ENCODE results near the gene WWOX. TPM values are rescaled to one million over a fixed set of nuclear protein-coding genes. Genes with fewer than 3 reads are reported as not detected.
"Not testable (repeated sequence)": the region's sequence is repeated elsewhere in the genome, so short reads cannot be mapped to it uniquely, and the experiment has no call there.

The WWOX gene
- total RNA-seq, 2 experiments from 2014 or later = 16.6 to 19.0 TPM

GRCh38 chr16:79245700-79246099 lies 1146.2 kb downstream of the WWOX start:
- H3K36me3 Mint-ChIP-seq (ENCODE audit: low read depth) = peaks cover 15% of the 10 kb centered on the region
- H3K27me3 Mint-ChIP-seq, H3K4me1 Mint-ChIP-seq, DNase-seq, H3K27ac Mint-ChIP-seq, H3K4me3 Mint-ChIP-seq, POLR2A ChIA-PET, CTCF ChIA-PET: not testable (repeated sequence)
- H3K9me3 Mint-ChIP-seq = peaks cover 13% of the 10 kb centered on the region

GRCh38 chr16:79247386-79247785 lies 1147.9 kb downstream of the WWOX start:
- CTCF ChIA-PET = no interaction called here
- H3K36me3 Mint-ChIP-seq (ENCODE audit: low read depth) = peaks cover 6% of the 10 kb centered on the region
- no peak overlapping the region for H3K27ac Mint-ChIP-seq
- no peak overlapping the region for H3K4me3 Mint-ChIP-seq
- H3K4me1 Mint-ChIP-seq = no peaks in the 10 kb centered on the region
- H3K9me3 Mint-ChIP-seq = peaks cover 7% of the 10 kb centered on the region
- no peak for DNase-seq
- POLR2A ChIA-PET = no interaction called here
- H3K27me3 Mint-ChIP-seq = peaks cover 3% of the 10 kb centered on the region

- H3K4me3 Mint-ChIP-seq = no peak overlapping the region
- H3K36me3 Mint-ChIP-seq (ENCODE audit: low read depth) = no peaks in the 10 kb centered on the region
- ChIA-PET POLR2A (no interaction called here), CTCF (no interaction called here)
- no peaks in the 10 kb centered on the region for H3K4me1 Mint-ChIP-seq
- H3K27ac Mint-ChIP-seq = no peak overlapping the region
- peaks cover 7% of the 10 kb centered on the region for H3K9me3 Mint-ChIP-seq
- peaks cover 3% of the 10 kb centered on the region for H3K27me3 Mint-ChIP-seq
- DNase-seq = no peak
Observed at GRCh38 chr16:79248351-79248750, 1148.9 kb downstream of the WWOX start.

- DNase-seq = no peak
- Mint-ChIP-seq H3K4me1 (no peaks in the 10 kb centered on the region), H3K27ac (no peak overlapping the region), H3K27me3 (peaks cover 3% of the 10 kb centered on the region), H3K36me3 (ENCODE audit: low read depth) (no peaks in the 10 kb centered on the region), H3K4me3 (no peak overlapping the region), H3K9me3 (peaks cover 4% of the 10 kb centered on the region)
- ChIA-PET CTCF (no interaction called here), POLR2A (no interaction called here)
Observed at GRCh38 chr16:79250502-79251098, 1151.1 kb downstream of the WWOX start.

- DNase-seq = no peak
- Mint-ChIP-seq H3K27me3 (peaks cover 2% of the 10 kb centered on the region), H3K4me1 (peaks cover 10% of the 10 kb centered on the region), H3K27ac (no peak overlapping the region), H3K4me3 (no peak overlapping the region), H3K9me3 (no peaks in the 10 kb centered on the region), H3K36me3 (ENCODE audit: low read depth) (no peaks in the 10 kb centered on the region)
- ChIA-PET CTCF (no interaction called here), POLR2A (no interaction called here)
Observed at GRCh38 chr16:79253100-79253631, 1153.7 kb downstream of the WWOX start.

GRCh38 chr16:79257953-79258490 lies 1158.6 kb downstream of the WWOX start:
- POLR2A ChIA-PET = interaction anchor here (0.7 to 0.9 kb wide), 2 partner anchors 10 to 21 kb away, joined by 3 to 5 read pairs; no protein-coding TSS in a partner anchor
- Mint-ChIP-seq H3K4me1 (peaks cover 33% of the 10 kb centered on the region), H3K27ac (no peak overlapping the region), H3K27me3 (no peaks in the 10 kb centered on the region), H3K36me3 (ENCODE audit: low read depth) (no peaks in the 10 kb centered on the region), H3K4me3 (no peak overlapping the region), H3K9me3 (no peaks in the 10 kb centered on the region)
- CTCF ChIA-PET = no interaction called here
- DNase-seq = peak; percentile 31

- H3K36me3 Mint-ChIP-seq (ENCODE audit: low read depth); H3K27me3 Mint-ChIP-seq; H3K4me3 Mint-ChIP-seq; H3K9me3 Mint-ChIP-seq; H3K27ac Mint-ChIP-seq; DNase-seq: not testable (repeated sequence)
- POLR2A ChIA-PET = interaction anchor here (0.7 to 1.5 kb wide), 5 partner anchors 9 to 340 kb away, joined by 3 to 4 read pairs (median 3); no protein-coding TSS in a partner anchor
- CTCF ChIA-PET = interaction anchor here (0.6 to 1.4 kb wide), 7 partner anchors 8 to 361 kb away, joined by 3 to 7 read pairs (median 3); no protein-coding TSS in a partner anchor
- H3K4me1 Mint-ChIP-seq = peaks cover 61% of the 10 kb centered on the region
Observed at GRCh38 chr16:79260890-79261289, 1161.4 kb downstream of the WWOX start.

- Mint-ChIP-seq H3K27me3 (no peaks in the 10 kb centered on the region), H3K36me3 (ENCODE audit: low read depth) (peaks cover 3% of the 10 kb centered on the region), H3K4me1 (peaks cover 65% of the 10 kb centered on the region), H3K27ac (no peak overlapping the region), H3K4me3 (no peak overlapping the region), H3K9me3 (peaks cover under 1% of the 10 kb centered on the region)
- peak; percentile 63 for DNase-seq
- ChIA-PET POLR2A (interaction anchor here (0.7 to 1.5 kb wide), 6 partner anchors 8 to 340 kb away, joined by 3 to 4 read pairs (median 3); no protein-coding TSS in a partner anchor), CTCF (interaction anchor here (0.9 to 1.4 kb wide), 5 partner anchors 7 to 215 kb away, joined by 3 to 7 read pairs (median 3); no protein-coding TSS in a partner anchor)
Observed at GRCh38 chr16:79261481-79261940, 1162.1 kb downstream of the WWOX start.

- H3K36me3 Mint-ChIP-seq (ENCODE audit: low read depth) = peaks cover 4% of the 10 kb centered on the region
- POLR2A ChIA-PET = interaction anchor here (0.9 to 1.5 kb wide), 5 partner anchors 18 to 339 kb away, joined by 3 to 4 read pairs (median 3); no protein-coding TSS in a partner anchor
- H3K9me3 Mint-ChIP-seq = peaks cover 3% of the 10 kb centered on the region
- no peak for DNase-seq
- H3K27ac Mint-ChIP-seq = no peak overlapping the region
- no peak overlapping the region for H3K4me3 Mint-ChIP-seq
- CTCF ChIA-PET = interaction anchor here (1.0 to 2.2 kb wide), 5 partner anchors 8 to 26 kb away, joined by 3 to 8 read pairs (median 5); no protein-coding TSS in a partner anchor
- no peaks in the 10 kb centered on the region for H3K27me3 Mint-ChIP-seq
- peaks cover 71% of the 10 kb centered on the region for H3K4me1 Mint-ChIP-seq
Observed at GRCh38 chr16:79261944-79262552, 1162.6 kb downstream of the WWOX start.

Other genes starting within 250 kb of the WWOX start
- gene CLEC3A, start 77.1 kb upstream of the WWOX start, total RNA-seq = not detected

Measured in activated CD4-positive, alpha-beta memory T cell treated with anti-CD3 and anti-CD28 coated beads, Interleukin-2, amount 10 ng/mL, durations not matched to agents 7 days and 5 days (primary cell).